Retina (tissue), 1 donor: ENCODE results near the gene CREB3L2.

Source experiments
- DNase-seq: peaks from one replicate; pipeline ENCODE4 v3.0.0-alpha.2; 2016

The CREB3L2 gene

DNA sequence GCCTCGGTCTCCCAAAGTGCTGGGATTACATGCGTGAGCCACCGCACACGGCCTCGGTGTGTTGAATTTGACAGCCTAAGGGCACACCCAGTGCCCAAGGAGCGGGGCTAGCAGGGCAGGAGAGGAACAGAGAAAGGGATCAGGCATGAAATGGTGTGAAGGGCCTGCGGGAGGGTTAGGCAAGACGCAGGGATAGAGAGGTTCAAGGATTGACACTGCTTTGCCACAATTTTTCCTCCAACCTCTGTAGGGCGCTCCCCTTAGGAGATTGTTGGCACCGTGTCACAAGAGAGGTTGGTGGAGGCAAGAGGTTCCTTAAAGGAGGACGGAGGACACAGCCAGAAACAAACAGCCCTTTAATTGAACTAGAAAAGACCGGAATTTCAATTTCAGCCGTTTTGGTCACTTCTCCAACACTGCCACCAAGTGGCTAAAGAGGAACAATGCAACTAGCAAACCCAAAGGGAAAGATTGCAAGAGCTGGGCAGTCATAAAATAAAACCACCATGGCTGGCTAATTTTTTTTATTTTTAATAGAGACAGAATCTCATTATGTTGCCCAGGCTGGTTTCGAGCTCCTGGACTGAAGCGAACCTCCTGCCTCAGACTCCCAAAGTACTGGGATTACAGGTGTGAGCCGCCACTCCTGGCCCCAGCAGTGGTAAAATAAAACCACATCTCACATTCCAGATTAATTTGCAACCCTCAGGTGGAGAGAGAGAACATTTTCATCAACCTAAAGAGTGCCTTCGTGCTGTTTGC is 6.9 kb upstream of the CREB3L2 start:
- DNase-seq, result peak; percentile 69

DNA sequence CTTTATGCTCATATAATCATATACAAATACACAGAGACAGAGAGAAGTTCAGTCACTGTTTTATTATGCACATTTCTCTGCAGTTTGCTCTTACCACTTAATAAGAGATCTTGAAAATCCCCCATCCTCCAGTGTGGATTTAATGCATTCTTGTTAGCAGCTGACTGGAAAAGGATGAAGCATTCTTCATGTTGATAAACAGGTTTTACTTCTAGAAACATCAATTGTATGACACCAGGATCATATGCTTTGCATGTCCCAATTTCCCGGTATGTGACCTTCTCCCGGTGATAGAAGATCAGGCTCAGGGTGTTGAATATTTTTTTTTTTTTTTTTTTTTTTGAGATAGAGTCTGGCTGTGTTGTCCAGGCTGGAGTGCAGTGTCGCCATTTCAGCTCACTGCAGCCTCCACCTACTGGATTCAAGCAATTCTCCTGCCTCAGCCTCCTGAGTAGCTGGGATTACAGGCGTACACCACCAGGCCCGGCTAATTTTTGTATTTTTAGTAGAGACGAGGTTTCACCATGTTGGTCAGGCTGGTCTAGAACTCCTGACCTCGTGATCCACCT is 6.2 kb upstream of the CREB3L2 start:
- DNase-seq, result no peak

DNA sequence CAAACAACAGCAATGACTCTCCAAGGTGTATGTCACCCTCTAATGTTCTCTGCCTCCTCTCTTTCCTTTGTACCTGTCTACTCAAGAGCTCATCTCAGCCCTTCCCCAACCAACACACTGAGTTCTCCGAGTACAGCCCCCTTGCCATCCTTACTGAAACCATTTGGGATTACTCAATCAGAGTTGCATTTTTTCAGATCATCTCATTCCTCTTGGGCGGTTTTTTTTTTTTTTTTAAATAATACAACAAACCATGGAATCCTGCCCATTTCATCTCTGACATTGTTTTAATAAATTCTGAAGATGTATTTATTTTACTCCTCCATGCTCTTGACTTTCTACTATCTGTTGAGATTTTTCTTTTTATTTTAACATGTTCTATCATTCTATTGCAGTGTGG is 4.2 kb upstream of the CREB3L2 start:
- no peak for DNase-seq

DNA sequence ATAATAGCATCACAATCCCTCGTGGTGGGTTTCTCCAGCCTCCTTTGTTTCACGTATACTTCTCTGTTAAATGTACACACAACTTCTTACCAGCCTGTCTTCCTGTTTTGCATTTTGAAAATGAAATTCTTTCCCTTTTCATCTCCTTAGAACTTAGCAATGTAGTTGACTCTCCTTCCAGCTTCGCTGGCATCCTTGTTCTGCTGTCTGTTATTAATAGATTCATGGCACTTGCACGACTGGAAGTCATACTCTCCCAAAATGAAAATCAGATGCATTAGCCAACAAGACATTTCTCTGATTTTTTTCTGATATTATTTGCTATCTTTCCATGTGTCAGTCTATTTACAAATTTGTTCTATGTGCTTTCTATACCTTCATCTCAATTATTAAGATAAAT is 3.0 kb upstream of the CREB3L2 start:
- no peak for DNase-seq

DNA sequence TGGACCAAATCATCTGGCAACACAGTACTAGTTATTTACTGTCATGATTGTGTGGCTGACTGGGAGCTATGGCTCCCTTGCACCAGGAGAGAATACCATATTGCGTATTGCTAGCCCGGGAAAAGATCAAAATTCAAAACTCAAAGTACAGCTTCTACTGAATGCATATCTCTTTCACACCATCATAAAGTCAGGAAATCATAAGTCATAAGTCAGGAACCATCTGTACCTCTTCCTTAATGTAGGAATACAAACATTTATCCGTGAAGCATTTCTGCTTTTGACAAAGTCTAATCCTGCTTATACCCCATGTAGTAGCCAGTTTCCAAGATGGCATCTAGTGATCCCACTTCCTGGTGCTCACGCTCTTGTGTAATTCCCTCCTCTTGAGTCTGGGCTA is 2.2 kb upstream of the CREB3L2 start:
- DNase-seq, result no peak

DNA sequence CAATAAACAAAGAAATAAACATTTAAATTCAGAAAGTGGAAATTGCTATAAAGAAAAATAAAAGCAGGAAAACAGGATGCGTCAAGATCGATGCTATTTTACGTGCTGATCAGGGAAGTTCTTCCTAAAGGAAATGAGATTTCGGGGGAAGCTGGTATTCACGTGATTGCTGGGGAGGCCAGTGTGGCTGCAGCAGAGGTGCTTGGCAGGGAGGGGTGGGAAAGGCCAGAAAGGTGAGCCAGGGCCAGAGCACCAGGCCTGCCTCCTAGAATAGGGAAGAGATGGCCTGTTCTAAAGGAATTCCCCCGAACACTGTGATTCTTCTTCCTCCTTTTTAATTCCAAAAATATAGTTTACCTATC is 923 bp upstream of the CREB3L2 start:
- no peak for DNase-seq

DNA sequence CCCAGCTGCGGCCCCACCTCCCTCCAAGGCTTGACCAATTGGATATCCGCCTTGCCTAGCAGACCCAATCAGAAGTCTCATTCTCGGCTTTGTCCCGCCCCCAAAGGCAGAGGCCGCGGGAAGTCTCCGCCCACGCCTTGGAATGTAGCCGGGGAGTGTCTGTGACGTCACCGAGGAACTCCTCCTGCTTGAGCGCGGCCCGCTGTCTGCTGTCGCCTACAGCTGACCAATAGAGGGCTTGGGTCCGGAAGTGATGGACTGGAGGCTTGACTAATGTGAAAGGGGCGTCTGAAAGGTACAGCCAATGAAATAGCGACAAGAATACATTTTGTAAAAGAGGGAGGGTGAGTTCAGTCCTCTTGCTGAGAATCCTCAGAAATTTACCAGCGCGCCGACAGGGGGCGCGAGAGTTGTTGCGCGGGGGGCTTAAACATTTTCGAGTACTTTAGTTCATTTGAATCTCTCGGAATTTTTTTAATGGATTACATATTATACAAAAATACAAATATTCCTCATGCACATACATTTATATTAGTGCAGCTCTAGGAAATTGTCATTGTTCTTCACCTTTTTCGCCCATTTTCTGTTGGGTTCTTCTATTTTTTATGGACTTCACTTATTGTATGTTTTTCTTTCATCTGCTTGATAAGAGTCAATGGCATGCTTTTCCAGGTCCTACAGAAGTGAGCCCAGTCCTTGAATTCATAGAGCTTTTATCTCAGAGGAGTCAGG is 376 bp upstream of the CREB3L2 start:
- peak; percentile 100 for DNase-seq

DNA sequence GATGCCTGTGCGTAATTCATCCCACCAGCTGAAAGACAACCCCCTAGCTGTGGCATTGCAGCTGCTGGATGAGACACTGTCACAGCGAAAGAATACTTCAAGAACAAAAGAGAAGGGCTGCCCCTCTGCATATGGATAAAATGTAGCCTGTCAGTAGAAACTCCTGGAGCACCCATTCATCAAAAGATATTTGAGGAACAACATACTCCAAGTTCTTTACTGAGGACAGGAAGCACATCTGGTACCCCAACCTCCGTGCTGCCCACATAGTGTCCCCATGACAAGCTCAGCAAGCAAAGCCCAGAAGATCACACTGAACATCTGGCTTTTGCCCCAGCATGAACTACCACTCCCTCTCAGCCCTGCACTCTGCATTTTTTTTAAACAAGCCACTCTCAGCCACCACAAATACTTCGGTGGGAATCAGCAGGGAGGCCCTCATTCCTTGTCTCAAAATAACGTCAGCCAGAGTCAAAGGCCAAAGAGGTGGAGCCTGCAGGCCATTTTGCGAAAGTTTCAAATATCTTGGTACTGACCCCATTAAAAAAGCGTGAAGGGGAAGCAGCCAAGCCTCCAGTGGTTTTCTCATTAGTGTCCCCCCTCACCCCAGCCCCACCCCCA is 1.7 kb downstream of the CREB3L2 start:
- DNase-seq, result peak; percentile 67

DNA sequence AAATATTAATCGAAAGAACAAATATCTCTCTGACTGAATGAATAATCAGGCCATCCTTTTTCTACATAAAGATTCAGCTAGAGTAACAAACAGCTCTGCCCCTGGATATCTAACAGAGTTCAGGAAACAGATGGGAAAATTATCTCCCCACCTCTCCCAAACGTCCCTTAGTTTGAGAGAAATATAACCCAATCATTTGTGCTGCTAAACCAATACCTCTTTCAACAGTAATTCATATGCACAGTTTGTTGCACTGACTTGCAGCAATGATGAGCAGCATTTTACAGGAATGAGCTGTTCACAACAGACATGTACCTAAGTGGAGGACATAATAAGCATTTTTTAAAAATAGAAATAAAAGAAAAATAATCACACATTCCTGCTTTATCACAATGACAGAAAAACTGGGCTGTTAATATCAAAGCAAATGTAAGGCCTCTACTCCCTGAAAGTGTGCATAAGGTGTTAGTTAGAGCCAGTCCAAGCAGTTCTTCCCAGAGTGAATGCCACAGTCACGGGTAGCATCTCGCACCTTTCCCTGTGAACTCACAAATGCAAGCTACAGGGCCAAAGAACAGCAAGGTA is 2.3 kb downstream of the CREB3L2 start:
- no peak for DNase-seq

DNA sequence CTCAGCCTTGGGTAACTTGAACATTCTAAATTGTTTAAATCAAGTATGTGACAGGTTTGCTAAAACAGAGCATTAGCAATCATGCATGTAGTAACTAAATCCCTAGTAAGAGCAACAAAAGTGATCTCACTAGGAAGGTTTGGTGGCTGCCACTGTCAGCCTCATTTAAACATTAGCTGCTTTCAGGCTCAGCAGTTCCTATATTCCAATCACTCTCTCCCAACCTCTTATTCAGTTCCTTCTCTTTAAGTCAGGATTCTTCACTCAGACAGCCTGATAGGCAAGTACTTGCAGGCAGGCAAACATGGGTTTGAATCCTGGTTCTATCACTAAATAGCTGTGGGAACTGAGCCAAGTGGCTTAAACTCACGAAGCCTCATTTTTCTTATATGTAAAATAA is 3.6 kb downstream of the CREB3L2 start:
- DNase-seq, result no peak

DNA sequence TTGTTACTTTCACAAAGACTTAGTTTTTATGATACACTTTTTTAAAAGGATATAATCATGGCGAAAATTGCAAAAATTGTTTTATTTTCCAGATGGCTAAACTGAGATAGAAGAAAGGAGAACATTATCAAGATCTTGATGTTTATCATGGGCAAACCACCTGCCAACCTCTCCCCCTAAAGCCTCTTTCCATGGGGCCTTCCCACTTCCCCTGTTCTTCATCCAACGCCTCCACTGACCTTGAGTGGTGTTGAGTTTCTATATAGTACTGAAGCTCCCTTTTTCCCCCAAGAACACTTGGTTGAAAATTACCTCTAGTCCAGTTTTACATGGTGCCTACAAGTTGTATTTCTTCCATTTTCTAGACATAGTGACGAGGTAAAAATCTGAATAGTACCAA is 5.0 kb downstream of the CREB3L2 start:
- DNase-seq, result no peak

DNA sequence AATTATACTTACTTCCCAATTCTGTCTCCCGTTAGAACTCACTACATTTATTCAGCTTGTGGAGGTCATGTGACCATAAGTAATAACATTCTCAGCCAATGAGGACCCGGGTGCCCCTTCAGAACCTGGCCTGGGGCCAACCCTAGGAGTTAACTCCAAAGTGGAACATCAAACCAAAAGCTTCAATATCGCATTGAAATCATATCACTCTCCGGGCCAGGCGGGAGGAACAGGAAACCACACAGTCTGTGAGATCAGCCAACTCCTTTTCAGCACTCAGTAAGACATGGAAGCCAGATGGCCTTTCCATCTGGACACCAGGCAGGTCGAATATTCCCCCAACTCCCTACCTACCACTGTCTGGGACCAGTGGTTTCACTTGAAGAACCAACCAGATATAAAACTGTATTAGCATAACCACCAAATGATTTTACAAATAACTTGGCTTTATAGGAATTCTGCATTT is 5.5 kb downstream of the CREB3L2 start:
- no peak for DNase-seq

DNA sequence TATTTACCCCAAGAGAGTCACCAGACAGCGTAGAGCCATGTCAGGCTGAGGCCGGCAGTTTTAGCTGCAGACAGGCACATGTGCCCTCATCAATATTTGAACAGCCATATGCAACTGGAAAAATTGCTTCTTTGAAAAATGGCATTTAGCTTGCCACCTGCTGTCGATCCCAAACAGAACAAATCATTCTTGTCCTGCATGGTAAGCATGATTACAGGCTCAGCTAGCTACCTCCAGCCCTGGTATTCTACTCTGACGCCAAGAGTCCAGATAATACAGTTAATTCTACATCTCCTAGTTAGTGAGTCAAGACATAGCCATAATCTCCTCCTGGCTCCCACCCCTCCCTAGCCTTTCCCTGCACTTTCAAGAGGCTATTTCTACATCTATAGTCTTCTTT is 7.7 kb downstream of the CREB3L2 start:
- peak; percentile 63 for DNase-seq

DNA sequence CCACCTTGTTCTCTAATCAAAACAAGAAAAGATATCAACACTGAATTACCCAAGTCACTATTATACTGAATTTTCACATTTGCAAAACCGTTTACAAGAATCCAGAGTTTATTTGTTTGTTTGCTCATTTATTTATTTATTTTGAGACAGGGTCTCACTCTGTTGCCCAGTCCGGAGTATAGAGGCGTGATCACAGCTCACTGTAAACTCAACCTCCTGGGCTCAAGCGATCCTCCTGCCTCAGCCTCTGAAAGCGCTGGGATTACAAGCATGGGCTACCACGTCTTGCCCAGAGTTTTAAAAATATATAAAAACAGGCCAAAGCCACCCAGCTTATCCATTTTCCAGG is 8.5 kb downstream of the CREB3L2 start:
- no peak for DNase-seq

DNA sequence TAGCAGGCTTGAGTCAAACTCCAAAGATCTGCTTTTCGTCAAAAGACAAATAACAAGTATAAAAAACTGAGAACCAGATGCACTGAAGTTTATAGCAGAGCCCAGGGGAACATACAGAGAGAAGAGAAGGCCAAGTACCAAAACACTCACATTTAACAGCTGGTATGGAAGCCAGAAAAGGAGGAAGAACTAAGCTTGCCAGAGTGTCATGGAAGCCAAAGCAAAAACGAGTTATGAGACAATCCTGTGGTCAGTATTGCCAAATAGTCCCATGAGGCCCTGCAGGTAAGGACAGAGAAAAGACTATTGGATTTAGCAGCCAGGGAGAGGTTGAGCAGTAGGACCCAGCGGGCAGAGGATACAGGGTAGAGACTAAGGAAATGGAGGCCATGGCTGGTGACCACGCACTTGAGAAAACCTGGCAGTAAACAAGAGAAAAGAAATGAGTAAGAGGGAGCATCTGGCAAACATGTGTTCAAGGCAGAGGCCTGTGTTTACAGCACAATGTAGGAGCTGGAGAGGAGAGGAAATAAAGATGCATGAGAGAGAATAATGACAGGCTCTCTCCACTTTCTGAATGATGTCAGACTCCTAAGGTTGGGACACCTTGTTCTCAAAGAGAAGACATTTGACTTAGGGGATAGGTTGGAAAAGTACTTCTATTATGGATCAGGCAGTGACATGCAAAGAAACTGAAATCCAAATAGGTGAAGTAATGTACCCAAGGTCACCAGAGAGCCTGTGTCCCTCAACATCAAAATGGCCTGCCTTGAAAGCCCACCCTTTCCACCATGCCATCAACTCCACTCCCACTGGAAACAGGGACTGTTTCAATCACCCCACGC is 9.1 kb downstream of the CREB3L2 start:
- no peak for DNase-seq

DNA sequence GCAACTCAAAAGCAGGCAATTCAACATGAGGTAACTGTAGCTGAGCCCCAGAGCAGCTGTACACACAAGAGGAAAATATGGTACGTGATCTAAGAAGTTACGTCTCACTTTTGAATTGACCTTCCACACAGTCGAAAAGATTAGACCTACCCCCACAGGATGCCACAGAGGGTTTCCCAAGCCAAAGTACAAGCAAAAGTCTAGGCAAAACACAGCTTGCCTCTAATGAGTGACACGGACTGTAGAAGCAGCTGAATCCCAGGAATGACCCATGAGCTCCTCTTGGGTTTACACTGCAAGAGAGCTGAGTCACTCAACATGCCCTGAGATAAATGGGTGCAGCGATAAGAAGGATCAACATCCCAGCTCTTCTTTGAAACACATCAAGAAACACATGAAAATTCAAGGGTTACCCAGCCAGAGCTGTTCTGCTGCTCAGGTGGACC is 9.8 kb downstream of the CREB3L2 start:
- no peak for DNase-seq

DNA sequence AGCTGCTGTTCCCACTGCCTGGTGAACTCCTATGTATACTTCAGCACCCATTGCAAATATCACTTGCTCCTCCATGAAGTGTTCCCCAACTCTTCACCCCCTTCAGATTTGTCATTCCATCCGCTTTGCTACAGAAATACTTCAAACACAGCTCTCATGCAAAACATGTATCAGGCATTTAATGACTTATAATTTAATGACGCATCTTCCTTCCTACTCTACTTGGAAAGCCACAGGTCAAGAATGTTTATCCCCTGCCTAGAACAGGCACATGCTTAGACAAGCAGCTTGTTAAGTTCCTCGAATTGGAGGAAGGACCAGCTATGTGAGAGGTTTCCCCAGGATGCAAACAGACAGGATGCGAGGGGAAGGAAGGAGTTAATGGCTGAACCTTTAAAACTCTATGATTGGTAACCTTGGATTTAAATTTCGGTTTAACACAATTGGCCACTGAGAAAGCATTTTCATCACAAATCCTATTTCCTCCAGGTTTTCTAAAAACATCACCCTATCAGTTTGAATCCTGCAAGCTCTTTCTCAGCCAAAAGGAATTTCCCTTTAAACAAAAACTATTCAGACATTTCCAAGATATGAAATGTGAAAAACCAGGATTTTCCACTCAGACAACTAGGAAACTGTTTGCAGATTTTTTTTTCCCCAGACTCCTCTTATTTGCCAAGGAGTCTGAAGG is 11.5 kb downstream of the CREB3L2 start:
- no peak for DNase-seq

DNA sequence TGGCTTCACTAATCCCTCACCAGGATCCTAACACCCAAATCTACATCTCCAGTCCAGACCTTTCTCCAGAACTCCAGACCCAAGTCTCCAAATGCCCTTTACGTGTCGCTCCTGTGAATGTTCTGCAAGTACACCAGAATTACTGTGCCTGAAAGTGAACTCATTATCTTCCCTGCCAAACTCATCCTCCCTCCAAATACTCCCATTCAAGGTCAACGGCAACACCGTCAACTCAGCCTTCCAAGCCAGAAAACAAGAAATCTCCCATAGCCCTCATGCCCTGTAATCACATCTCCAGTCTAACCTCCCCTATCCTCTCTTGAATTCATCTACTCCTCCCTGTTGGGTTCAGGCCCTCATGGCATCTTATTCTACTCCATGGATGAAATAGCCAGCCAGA is 12.3 kb downstream of the CREB3L2 start:
- DNase-seq, result no peak

DNA sequence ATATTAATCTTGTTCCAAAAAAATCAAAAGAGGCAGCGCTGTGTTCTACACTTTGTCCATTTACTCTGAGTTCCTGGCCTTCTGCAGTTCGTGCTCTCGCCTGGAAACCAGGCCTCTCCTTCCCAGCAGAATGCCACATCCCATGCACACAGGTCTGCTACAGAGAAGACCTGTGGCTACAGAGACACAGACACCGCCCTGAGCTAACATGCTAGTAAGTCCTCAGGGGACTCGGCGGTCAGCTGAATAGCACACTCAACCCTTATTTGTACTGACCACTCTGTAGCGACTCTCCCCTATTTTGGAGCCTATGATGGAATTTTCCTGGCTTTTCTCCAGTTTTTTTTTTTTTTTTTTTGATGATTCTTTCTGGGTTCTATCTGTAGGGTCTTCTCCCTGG is 12.8 kb downstream of the CREB3L2 start:
- DNase-seq, result no peak

DNA sequence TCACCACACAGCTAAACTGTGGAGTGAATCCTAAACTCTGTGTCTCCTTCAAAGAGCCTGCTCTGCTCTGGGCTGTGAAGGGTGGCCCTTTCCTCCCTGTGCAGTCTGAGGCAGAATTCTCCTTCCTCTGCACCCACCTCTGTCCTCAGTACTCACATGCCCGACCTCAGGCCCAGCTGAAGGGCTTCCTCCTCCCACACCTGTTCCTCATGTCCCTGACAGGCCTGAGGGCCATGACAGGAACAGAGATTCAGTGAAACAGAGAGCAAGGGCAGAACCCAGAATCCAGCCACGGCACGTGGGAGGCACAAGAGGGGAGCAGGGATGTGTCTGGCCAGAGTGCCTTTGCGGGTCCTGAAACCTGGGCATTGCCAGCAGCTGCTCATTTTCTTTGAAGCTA is 13.9 kb downstream of the CREB3L2 start:
- DNase-seq, result no peak

DNA sequence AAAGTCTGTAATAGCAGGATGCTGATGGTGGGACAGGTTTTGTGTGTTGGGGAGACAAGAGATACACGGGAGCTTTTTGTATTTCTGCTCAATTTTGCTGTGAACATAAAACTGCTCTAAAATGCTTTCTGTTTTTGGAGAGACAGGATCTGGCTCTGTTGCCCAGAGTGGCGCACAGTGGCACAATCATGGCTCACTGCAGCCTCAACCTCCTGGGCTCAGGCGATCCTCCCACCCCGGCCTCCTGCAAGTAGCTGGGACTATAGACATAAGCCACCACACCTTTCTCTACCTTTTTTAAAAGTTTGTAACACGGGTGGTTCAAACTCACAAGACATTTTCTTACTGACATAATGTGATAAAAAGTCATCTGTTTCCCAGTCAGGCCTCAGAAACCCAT is 14.3 kb downstream of the CREB3L2 start:
- DNase-seq, result no peak

DNA sequence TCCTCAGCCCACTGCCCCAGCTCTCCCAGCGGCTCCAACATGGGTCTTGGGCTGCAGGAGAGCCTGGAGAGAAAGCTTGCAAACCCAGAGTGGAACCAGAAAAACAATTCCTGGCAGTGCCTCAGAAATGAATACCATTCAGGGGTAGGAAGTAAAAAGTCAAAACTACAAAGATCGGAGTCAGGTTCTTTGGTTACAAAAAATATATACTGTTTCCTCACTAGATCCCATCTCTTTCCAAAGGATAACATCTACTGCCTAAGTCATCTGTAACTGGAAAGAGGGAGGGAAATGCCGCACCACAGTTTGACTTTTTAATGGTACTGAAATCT is 14.9 kb downstream of the CREB3L2 start:
- DNase-seq, result no peak
